RWPE2 (cell line): ENCODE data around the gene FGB.
A peak's percentile ranks its signal among the peaks of the same experiment; 100 is the strongest.
"Not testable (repeated sequence)": the region's sequence is repeated elsewhere in the genome, so short reads cannot be mapped to it uniquely, and the experiment has no call there.

Source experiments
- ATAC-seq: fragments of 200-7000 bp; cut with Tn5 transposase; 3 replicates; pipeline ENCODE4 v1.9.1; 2021; ENCODE audit warnings: low read depth
- DNase-seq: peaks from one replicate; pipeline ENCODE4 v3.0.0-alpha.2; 2020; ENCODE audit warnings: low spot score
- H3K27ac ChIP-seq: fragments of 450-650 bp; 2 replicates; pipeline ENCODE4 v1.5.1; 2017; ENCODE audit warnings: mild to moderate bottlenecking; ENCODE audit not compliant: poor library complexity, severe bottlenecking
- H3K27me3 ChIP-seq: fragments of 250-450 bp; sonication (Bioruptor Pico); 2 replicates; pipeline ENCODE4 v1.5.1; 2021; ENCODE audit warnings: mild to moderate bottlenecking, moderate library complexity; ENCODE audit not compliant: insufficient read depth, poor library complexity, severe bottlenecking
- H3K36me3 ChIP-seq: fragments of 250-450 bp; sonication (Bioruptor Pico); 2 replicates; pipeline ENCODE4 v1.5.1; 2020; ENCODE audit warnings: low read depth, mild to moderate bottlenecking, moderate library complexity
- H3K4me1 ChIP-seq: fragments of 250-450 bp; sonication (Bioruptor Pico); 2 replicates; pipeline ENCODE4 v1.5.1; 2021; ENCODE audit warnings: mild to moderate bottlenecking, moderate library complexity; ENCODE audit not compliant: insufficient read depth, poor library complexity, severe bottlenecking
- H3K4me3 ChIP-seq: fragments of 250-450 bp; sonication (Bioruptor Pico); 2 replicates; pipeline ENCODE4 v1.5.1; 2021; ENCODE audit warnings: mild to moderate bottlenecking, moderate library complexity; ENCODE audit not compliant: severe bottlenecking
- H3K9me3 ChIP-seq: fragments of 250-450 bp; sonication (Bioruptor Pico); 2 replicates; pipeline ENCODE4 v1.5.1; 2021; ENCODE audit warnings: mild to moderate bottlenecking, moderate library complexity; ENCODE audit not compliant: severe bottlenecking
- CTCF ChIP-seq: fragments of 450-650 bp; IDR thresholded peaks from one replicate; pipeline ENCODE4 v1.5.1; 2017; ENCODE audit warnings: mild to moderate bottlenecking, moderate library complexity; ENCODE audit not compliant: poor library complexity, severe bottlenecking

Gene FGB

GRCh38 chr4:154593868-154594267 lies 31.1 kb downstream of the FGB start:
- no peak for TF ChIP-seq CTCF
- ATAC-seq = no peak
- no peak overlapping the region for H3K4me3 ChIP-seq
- H3K27me3 ChIP-seq = no peaks in the 10 kb centered on the region
- H3K4me1 ChIP-seq = no peaks in the 10 kb centered on the region
- no peaks in the 10 kb centered on the region for H3K36me3 ChIP-seq
- no peak for DNase-seq
- no peaks in the 10 kb centered on the region for H3K9me3 ChIP-seq
- H3K27ac ChIP-seq = no peak overlapping the region

GRCh38 chr4:154594343-154594742 lies 31.5 kb downstream of the FGB start:
- not testable (repeated sequence) for ATAC-seq, H3K27ac ChIP-seq, DNase-seq, H3K27me3 ChIP-seq, H3K4me3 ChIP-seq, H3K4me1 ChIP-seq, H3K9me3 ChIP-seq, H3K36me3 ChIP-seq

- Histone ChIP-seq H3K4me1 (no peaks in the 10 kb centered on the region), H3K9me3 (no peaks in the 10 kb centered on the region), H3K36me3 (no peaks in the 10 kb centered on the region), H3K27ac (no peak overlapping the region), H3K27me3 (no peaks in the 10 kb centered on the region), H3K4me3 (no peak overlapping the region)
- no peak for TF ChIP-seq CTCF
- ATAC-seq (peak; percentile 96), DNase-seq (no peak)
These were observed 33.0 kb downstream of the FGB start for GRCh38 chr4:154595807-154596206.

GRCh38 chr4:154597281-154597680 lies 34.5 kb downstream of the FGB start:
- H3K4me1 ChIP-seq, H3K27ac ChIP-seq, H3K9me3 ChIP-seq, H3K4me3 ChIP-seq, ATAC-seq, H3K27me3 ChIP-seq, DNase-seq, H3K36me3 ChIP-seq: not testable (repeated sequence)

GRCh38 chr4:154597798-154598774 lies 35.3 kb downstream of the FGB start:
- no peak for DNase-seq
- H3K27me3 ChIP-seq = no peaks in the 10 kb centered on the region
- no peak overlapping the region for H3K27ac ChIP-seq
- H3K4me1 ChIP-seq = peaks cover 5% of the 10 kb centered on the region
- no peak for ATAC-seq
- H3K36me3 ChIP-seq = no peaks in the 10 kb centered on the region
- no peak for TF ChIP-seq CTCF
- H3K4me3 ChIP-seq = no peak overlapping the region
- no peaks in the 10 kb centered on the region for H3K9me3 ChIP-seq
